Right lobe of liver (tissue), 4 donors: Measurements from ENCODE around the gene CLIP4.

Experiments used
- POLR2A ChIP-seq: fragments of 450-650 bp; IDR thresholded peaks from one replicate; pipeline ENCODE4 v1.6.1; 2017; ENCODE audit warnings: antibody characterized with exemption, mild to moderate bottlenecking
- TF ChIP-seq, protein P1 (sequence below), 4 donors: fragments of 200-600 bp in 3 of 4; fragments of 450-650 bp in 1 of 4; IDR thresholded peaks; one replicate each; pipeline versions ENCODE4 v1.5.1 to v1.8.0; 2016 to 2022; ENCODE audit warnings: antibody characterized with exemption in 4 of 4, mild to moderate bottlenecking in 2 of 4
- donor health status: DM: no; HTN: no; CAD: no.
- donor health status: DM: no; HTN: no; CAD: no.
- donor health status: DM: no; HTN: yes; CAD: no.

DNA sequence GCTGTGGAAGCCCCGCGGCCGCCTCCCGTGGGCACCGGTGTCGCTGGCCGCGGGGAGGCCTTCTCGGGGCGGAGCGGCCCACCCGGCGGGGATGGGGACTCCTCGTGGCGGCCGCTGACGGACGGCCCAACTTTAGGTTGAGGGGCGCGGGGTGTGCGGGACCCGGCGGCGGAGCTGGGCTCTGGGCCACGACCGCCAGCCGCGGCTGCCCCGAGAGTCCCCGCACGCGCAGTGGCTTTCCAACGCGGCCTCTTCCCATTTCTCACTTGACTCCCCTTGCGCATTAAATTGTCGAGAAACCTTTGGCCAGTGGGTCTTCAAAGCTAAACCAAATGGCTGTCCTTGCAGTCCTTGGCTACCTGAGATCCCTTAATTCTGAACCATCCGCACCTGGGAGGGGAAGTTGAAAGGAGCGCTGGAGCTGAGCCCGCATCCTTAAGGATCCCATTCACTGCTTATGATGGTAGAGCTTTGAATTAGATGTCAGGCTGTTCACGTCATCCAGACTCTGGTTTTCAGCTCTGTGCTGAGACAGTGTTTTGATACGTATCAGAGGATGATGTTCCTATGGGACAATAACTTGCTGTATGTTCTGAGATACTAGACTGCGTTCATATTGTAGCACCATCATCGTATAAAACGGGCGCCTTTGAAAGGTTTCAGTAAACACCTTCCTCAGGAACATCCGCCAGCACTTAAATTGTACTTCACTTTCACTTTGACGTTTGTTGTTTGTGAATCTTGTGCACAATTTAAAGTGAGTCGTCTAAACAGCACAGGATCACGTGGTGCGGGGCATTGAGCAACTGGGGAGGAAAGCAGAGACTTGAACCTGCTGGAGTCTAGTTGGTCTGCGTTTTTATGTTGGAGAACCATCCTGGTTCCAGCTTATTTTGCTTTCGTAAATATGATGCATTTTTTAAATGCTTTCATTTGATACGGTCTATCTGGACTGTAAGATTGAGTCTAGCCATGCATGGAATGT lies 874 bp downstream of the CLIP4 start:
- TF ChIP-seq, protein P1, sequence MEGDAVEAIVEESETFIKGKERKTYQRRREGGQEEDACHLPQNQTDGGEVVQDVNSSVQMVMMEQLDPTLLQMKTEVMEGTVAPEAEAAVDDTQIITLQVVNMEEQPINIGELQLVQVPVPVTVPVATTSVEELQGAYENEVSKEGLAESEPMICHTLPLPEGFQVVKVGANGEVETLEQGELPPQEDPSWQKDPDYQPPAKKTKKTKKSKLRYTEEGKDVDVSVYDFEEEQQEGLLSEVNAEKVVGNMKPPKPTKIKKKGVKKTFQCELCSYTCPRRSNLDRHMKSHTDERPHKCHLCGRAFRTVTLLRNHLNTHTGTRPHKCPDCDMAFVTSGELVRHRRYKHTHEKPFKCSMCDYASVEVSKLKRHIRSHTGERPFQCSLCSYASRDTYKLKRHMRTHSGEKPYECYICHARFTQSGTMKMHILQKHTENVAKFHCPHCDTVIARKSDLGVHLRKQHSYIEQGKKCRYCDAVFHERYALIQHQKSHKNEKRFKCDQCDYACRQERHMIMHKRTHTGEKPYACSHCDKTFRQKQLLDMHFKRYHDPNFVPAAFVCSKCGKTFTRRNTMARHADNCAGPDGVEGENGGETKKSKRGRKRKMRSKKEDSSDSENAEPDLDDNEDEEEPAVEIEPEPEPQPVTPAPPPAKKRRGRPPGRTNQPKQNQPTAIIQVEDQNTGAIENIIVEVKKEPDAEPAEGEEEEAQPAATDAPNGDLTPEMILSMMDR (IDR thresholded peaks at IDR 0.05), result no peak
- peak; percentile 13 for TF ChIP-seq POLR2A
